Activated gamma-delta T cell (primary cell): Measurements from ENCODE around the gene POLR2C.

ENCODE experiments used
- DNase-seq: peaks from one replicate; lab custom pipeline; 2025; lab: John Stamatoyannopoulos, UW

The POLR2C gene

GRCh38 chr16:57519796-57520360 lies 57.4 kb downstream of the POLR2C start:
- DNase-seq, result peak; percentile 49
